GM18499 (cell line): Measurements from ENCODE around the gene NAGPA.
A peak's percentile ranks its signal among the peaks of the same experiment; 100 is the strongest.

ENCODE experiments used
- ATAC-seq: cut with Tn5 transposase; IDR thresholded peaks from one replicate; pipeline ENCODE4 v1.9.1; 2021; ENCODE audit warnings: moderate number of reproducible peaks; ENCODE audit not compliant: insufficient read depth, unreplicated experiment

Gene NAGPA

GRCh38 chr16:4980691-4981090, 53.0 kb downstream of the NAGPA start:
- no peak for ATAC-seq

- no peak for ATAC-seq
These were observed 53.7 kb downstream of the NAGPA start for GRCh38 chr16:4979736-4980660.

- no peak for ATAC-seq
These were observed 54.6 kb downstream of the NAGPA start for GRCh38 chr16:4979164-4979563.

GRCh38 chr16:4976611-4977145, 57.1 kb downstream of the NAGPA start:
- ATAC-seq, result no peak

GRCh38 chr16:4976079-4976478, 57.7 kb downstream of the NAGPA start:
- ATAC-seq, result peak; percentile 89
